ENCODE results near the gene LIPJ.

LIPJ gene

GRCh38 chr10:88542522-88542921, 44.0 kb upstream of the LIPJ start:
- Histone ChIP-seq H3K79me2 (no peaks in the 10 kb centered on the region), H3K27ac (no peak overlapping the region), H3K27me3 (ENCODE audit: control insufficient read depth, insufficient read depth, low read length) (no peaks in the 10 kb centered on the region), H3K9me3 (ENCODE audit: control insufficient read depth, low read length) (no peaks in the 10 kb centered on the region), H3K9ac (no peak overlapping the region), H3K4me3 (ENCODE audit: low read depth, low read length) (no peak overlapping the region), H3K4me2 (ENCODE audit: low read length) (no peak overlapping the region), H3K4me1 (no peaks in the 10 kb centered on the region), H3K36me3 (ENCODE audit: control insufficient read depth, insufficient read depth, low read length) (no peaks in the 10 kb centered on the region), H2AFZ (no peak overlapping the region)
- no peak for TF ChIP-seq CTCF (IDR thresholded peaks at IDR 0.05)

- no peak for TF ChIP-seq CTCF (IDR thresholded peaks at IDR 0.05)
- no peaks in the 10 kb centered on the region for H3K36me3 ChIP-seq (ENCODE audit: control insufficient read depth, insufficient read depth, low read length)
- no peak overlapping the region for H3K27ac ChIP-seq
- no peaks in the 10 kb centered on the region for H3K4me1 ChIP-seq
- no peak overlapping the region for H3K9ac ChIP-seq
- no peaks in the 10 kb centered on the region for H3K27me3 ChIP-seq (ENCODE audit: control insufficient read depth, insufficient read depth, low read length)
- no peak overlapping the region for H3K4me2 ChIP-seq (ENCODE audit: low read length)
- no peak overlapping the region for H2AFZ ChIP-seq
- H3K79me2 ChIP-seq = no peaks in the 10 kb centered on the region
- no peak overlapping the region for H3K4me3 ChIP-seq (ENCODE audit: low read depth, low read length)
- no peaks in the 10 kb centered on the region for H3K9me3 ChIP-seq (ENCODE audit: control insufficient read depth, low read length)
Measured at GRCh38 chr10:88544140-88544870, 42.3 kb upstream of the LIPJ start.

GRCh38 chr10:88545359-88545758, 41.2 kb upstream of the LIPJ start:
- H3K9me3 ChIP-seq (ENCODE audit: control insufficient read depth, low read length) = no peaks in the 10 kb centered on the region
- H3K27me3 ChIP-seq (ENCODE audit: control insufficient read depth, insufficient read depth, low read length) = no peaks in the 10 kb centered on the region
- no peaks in the 10 kb centered on the region for H3K36me3 ChIP-seq (ENCODE audit: control insufficient read depth, insufficient read depth, low read length)
- no peak overlapping the region for H2AFZ ChIP-seq
- no peaks in the 10 kb centered on the region for H3K79me2 ChIP-seq
- H3K9ac ChIP-seq = no peak overlapping the region
- no peak overlapping the region for H3K4me2 ChIP-seq (ENCODE audit: low read length)
- no peak overlapping the region for H3K27ac ChIP-seq
- TF ChIP-seq CTCF (IDR thresholded peaks at IDR 0.05) = no peak
- H3K4me1 ChIP-seq = no peaks in the 10 kb centered on the region
- H3K4me3 ChIP-seq (ENCODE audit: low read depth, low read length) = no peak overlapping the region

GRCh38 chr10:88546497-88546896, 40.1 kb upstream of the LIPJ start:
- no peak for TF ChIP-seq CTCF (IDR thresholded peaks at IDR 0.05)
- H3K4me1 ChIP-seq = no peaks in the 10 kb centered on the region
- no peaks in the 10 kb centered on the region for H3K36me3 ChIP-seq (ENCODE audit: control insufficient read depth, insufficient read depth, low read length)
- H3K27ac ChIP-seq = no peak overlapping the region
- no peak overlapping the region for H3K9ac ChIP-seq
- H3K79me2 ChIP-seq = no peaks in the 10 kb centered on the region
- no peaks in the 10 kb centered on the region for H3K27me3 ChIP-seq (ENCODE audit: control insufficient read depth, insufficient read depth, low read length)
- no peak overlapping the region for H2AFZ ChIP-seq
- no peaks in the 10 kb centered on the region for H3K9me3 ChIP-seq (ENCODE audit: control insufficient read depth, low read length)
- no peak overlapping the region for H3K4me3 ChIP-seq (ENCODE audit: low read depth, low read length)
- H3K4me2 ChIP-seq (ENCODE audit: low read length) = no peak overlapping the region

GRCh38 chr10:88551246-88551645, 35.3 kb upstream of the LIPJ start:
- H3K4me1 ChIP-seq = peaks cover 3% of the 10 kb centered on the region
- no peak overlapping the region for H3K4me3 ChIP-seq (ENCODE audit: low read depth, low read length)
- H3K4me2 ChIP-seq (ENCODE audit: low read length) = no peak overlapping the region
- no peaks in the 10 kb centered on the region for H3K9me3 ChIP-seq (ENCODE audit: control insufficient read depth, low read length)
- H3K27me3 ChIP-seq (ENCODE audit: control insufficient read depth, insufficient read depth, low read length) = no peaks in the 10 kb centered on the region
- no peaks in the 10 kb centered on the region for H3K36me3 ChIP-seq (ENCODE audit: control insufficient read depth, insufficient read depth, low read length)
- H2AFZ ChIP-seq = no peak overlapping the region
- peaks cover 3% of the 10 kb centered on the region for H3K79me2 ChIP-seq
- H3K9ac ChIP-seq = no peak overlapping the region
- no peak for TF ChIP-seq CTCF (IDR thresholded peaks at IDR 0.05)
- no peak overlapping the region for H3K27ac ChIP-seq
